Osteoblast (primary cell): ENCODE results near the gene LIPM. TPM values are rescaled to one million over a fixed set of nuclear protein-coding genes. Genes with fewer than 3 reads are reported as not detected.

ENCODE experiments used
- DNase-seq: peaks from one replicate; pipeline ENCODE4 v3.0.0; 2011; ENCODE audit warnings: low spot score, mixed read lengths; ENCODE audit not compliant: insufficient read length; ENCODE audit errors: missing footprints
- H2AFZ ChIP-seq: 2 replicates; pipeline ENCODE4 v1.6.0; 2011; ENCODE audit warnings: mild to moderate bottlenecking, low read length
- H3K27ac ChIP-seq: 2 replicates; pipeline ENCODE4 v1.5.1; 2011; ENCODE audit warnings: mild to moderate bottlenecking, low read depth, low read length, moderate library complexity
- H3K27me3 ChIP-seq: 2 replicates; pipeline ENCODE4 v1.6.0; 2012; ENCODE audit warnings: mild to moderate bottlenecking, control low read depth, inconsistent platforms, low read length, moderate library complexity; ENCODE audit not compliant: insufficient read depth
- H3K36me3 ChIP-seq: 2 replicates; pipeline ENCODE4 v1.5.1; 2011; ENCODE audit warnings: mild to moderate bottlenecking, low read length, control low read depth, moderate library complexity; ENCODE audit not compliant: insufficient read depth
- H3K4me1 ChIP-seq: 2 replicates; pipeline ENCODE4 v1.5.1; 2011; ENCODE audit warnings: mild to moderate bottlenecking, low read length, control low read depth, moderate library complexity; ENCODE audit not compliant: insufficient read depth
- H3K4me2 ChIP-seq: 2 replicates; pipeline ENCODE4 v1.6.0; 2011; ENCODE audit warnings: mild to moderate bottlenecking, low read length; ENCODE audit not compliant: insufficient read depth
- H3K4me3 ChIP-seq: fragments of 200-600 bp; sonication (generic); 3 replicates; pipeline ENCODE4 v1.5.1; 2012; ENCODE audit warnings: mild to moderate bottlenecking, low read length, inconsistent platforms; ENCODE audit not compliant: insufficient read depth
- H3K79me2 ChIP-seq: 2 replicates; pipeline ENCODE4 v1.6.0; 2012; ENCODE audit warnings: mild to moderate bottlenecking, low read length, control low read depth, inconsistent platforms; ENCODE audit not compliant: insufficient read depth
- H3K9me3 ChIP-seq: 2 replicates; pipeline ENCODE4 v1.5.1; 2011; ENCODE audit warnings: low read depth, low read length, control low read depth
- H4K20me1 ChIP-seq: 2 replicates; pipeline ENCODE4 v1.6.0; 2012; ENCODE audit warnings: mild to moderate bottlenecking, low read length, control low read depth; ENCODE audit not compliant: insufficient read depth
- total RNA-seq: library from RNA; depleted of rRNA; stranded (reverse); fragments of >200 nt; gene quantifications from 2 replicates; pipeline ENCODE4 v1.2.3, GENCODE V29; 2012
- TF ChIP-seq, protein P1 (sequence below): IDR thresholded peaks from 2 replicates; pipeline ENCODE4 v1.5.1; 2011; ENCODE audit warnings: mild to moderate bottlenecking, low read depth, low read length, moderate library complexity; ENCODE audit errors: extremely low read depth

The LIPM gene
- total RNA-seq, 1 donor = not detected

DNA sequence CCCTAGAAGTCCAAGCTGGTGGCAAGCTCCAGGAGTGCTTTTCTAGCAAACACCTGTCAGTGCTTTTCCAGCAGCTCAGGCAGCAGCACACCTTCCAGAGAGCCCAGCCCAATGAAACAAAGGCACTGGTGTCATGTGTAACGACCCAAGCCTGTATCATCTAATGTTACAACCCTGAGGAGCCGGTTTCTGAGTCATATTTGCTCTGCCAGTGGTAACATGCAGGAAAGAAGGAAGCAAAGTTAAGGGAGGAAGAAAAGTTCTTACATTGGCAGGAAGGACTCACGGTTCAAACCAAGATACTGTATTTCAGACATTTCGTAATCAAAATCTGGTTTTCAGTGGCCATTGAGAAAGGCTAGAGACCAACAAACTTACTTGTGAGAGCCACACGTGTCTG, 49.2 kb downstream of the LIPM start, which contains the start of gene ANKRD22:
ANKRD22 (minus strand) TSS at position 139 of the 400 bp plus-strand sequence. CDS start 237 bp downstream, outside the sequence.
- Histone ChIP-seq H3K4me3 (no peak within 1 kb of the TSS), H3K27ac (no peak within 1 kb of the TSS), H3K9me3 (no peaks in the 10 kb centered on the region), H3K36me3 (no peaks in the 10 kb centered on the region), H3K4me2 (peak within 1 kb of the TSS; percentile 1), H4K20me1 (no peaks in the 10 kb centered on the region), H2AFZ (peak within 1 kb of the TSS; percentile 58), H3K79me2 (no peaks in the 10 kb centered on the region), H3K27me3 (no peaks in the 10 kb centered on the region), H3K4me1 (peaks cover 19% of the 10 kb centered on the region)
- TF ChIP-seq, protein P1, sequence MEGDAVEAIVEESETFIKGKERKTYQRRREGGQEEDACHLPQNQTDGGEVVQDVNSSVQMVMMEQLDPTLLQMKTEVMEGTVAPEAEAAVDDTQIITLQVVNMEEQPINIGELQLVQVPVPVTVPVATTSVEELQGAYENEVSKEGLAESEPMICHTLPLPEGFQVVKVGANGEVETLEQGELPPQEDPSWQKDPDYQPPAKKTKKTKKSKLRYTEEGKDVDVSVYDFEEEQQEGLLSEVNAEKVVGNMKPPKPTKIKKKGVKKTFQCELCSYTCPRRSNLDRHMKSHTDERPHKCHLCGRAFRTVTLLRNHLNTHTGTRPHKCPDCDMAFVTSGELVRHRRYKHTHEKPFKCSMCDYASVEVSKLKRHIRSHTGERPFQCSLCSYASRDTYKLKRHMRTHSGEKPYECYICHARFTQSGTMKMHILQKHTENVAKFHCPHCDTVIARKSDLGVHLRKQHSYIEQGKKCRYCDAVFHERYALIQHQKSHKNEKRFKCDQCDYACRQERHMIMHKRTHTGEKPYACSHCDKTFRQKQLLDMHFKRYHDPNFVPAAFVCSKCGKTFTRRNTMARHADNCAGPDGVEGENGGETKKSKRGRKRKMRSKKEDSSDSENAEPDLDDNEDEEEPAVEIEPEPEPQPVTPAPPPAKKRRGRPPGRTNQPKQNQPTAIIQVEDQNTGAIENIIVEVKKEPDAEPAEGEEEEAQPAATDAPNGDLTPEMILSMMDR = no peak
- peak; percentile 82 for DNase-seq

DNA sequence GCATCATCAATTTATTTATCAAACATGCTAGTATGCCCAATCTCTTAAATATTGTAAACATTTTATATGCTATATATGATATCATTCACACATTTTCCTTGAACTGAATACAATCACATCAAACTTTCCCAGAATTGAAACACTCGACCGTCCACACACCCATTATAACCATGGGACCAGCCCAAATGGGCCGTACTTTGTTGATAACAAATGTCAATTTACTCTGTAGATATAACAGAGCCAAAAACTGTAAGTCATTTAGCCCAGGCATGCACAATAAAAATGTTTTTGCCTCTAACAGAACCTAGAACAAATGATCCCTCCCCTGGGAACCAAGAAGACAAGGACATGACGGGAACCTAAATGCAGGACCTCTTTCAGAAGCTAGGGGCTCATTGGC, 49.8 kb downstream of the LIPM start:
- Histone ChIP-seq H3K4me1 (peaks cover 19% of the 10 kb centered on the region), H3K4me3 (no peak overlapping the region), H3K79me2 (no peaks in the 10 kb centered on the region), H4K20me1 (no peaks in the 10 kb centered on the region), H3K27me3 (no peaks in the 10 kb centered on the region), H3K36me3 (no peaks in the 10 kb centered on the region), H2AFZ (no peak overlapping the region), H3K9me3 (no peaks in the 10 kb centered on the region), H3K27ac (no peak overlapping the region), H3K4me2 (no peak overlapping the region)
- no peak for DNase-seq
- TF ChIP-seq, protein P1 = no peak

DNA sequence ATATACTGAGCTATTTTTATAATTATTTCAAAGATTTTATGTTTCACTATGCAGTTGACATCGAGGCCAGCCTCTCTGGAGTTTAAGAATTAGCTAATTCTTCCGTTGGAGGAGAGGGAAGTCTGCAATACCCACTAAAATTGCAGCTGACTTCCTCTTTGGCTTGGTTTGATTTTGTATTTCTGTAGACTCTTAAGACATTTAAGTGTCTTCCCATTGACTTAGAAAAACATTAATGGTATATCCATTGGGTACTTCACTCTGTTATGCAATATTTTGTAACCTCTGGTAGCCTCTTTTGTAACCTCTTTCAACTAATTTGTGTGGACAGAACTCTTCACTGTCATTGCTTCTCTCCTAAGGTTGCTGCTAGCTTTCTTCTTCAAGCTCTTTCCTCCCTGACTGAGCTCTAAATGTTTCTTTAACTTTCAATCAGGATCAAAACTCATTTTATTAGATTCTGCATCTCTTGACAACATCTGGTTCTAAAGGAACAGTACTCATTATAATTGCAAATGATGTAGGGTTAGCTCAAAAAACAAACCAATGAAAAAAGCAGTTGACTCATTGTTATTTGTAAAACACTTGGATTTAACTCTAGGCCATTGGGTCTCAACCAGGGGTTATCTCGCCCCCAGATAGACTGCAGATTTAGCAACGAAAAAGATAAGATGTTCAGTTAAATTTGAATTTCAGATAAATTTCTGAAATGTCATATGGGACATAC, 50.8 kb downstream of the LIPM start:
- no peak for DNase-seq
- Histone ChIP-seq H3K4me2 (no peak overlapping the region), H3K79me2 (no peaks in the 10 kb centered on the region), H3K27me3 (no peaks in the 10 kb centered on the region), H3K4me1 (peaks cover 17% of the 10 kb centered on the region), H3K27ac (no peak overlapping the region), H2AFZ (no peak overlapping the region), H4K20me1 (no peaks in the 10 kb centered on the region), H3K36me3 (no peaks in the 10 kb centered on the region), H3K9me3 (no peaks in the 10 kb centered on the region), H3K4me3 (no peak overlapping the region)
- TF ChIP-seq, protein P1 = no peak

DNA sequence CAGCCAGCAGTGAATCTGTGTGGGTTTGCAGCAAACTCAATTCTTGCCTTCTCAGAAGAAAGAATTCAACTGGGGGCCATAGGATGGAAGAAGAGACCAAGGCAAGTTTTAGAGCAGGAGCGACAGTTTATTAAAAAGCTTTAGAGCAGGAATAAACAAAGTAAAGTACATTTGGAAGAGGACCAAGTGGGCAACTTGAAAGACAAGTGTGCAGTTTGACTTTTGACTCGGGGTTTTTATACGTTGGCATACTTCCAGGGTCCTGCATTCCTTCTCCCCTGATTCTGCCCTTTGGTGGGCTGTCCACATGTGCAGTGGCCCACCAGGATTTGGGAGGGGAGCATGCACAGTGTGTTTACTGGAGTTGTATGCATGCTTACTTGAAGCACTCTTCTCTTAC, 52.2 kb downstream of the LIPM start:
- Histone ChIP-seq H3K27me3 (no peaks in the 10 kb centered on the region), H3K27ac (no peak overlapping the region), H3K9me3 (no peaks in the 10 kb centered on the region), H3K4me2 (no peak overlapping the region), H3K79me2 (no peaks in the 10 kb centered on the region), H3K36me3 (no peaks in the 10 kb centered on the region), H3K4me3 (no peak overlapping the region), H4K20me1 (no peaks in the 10 kb centered on the region), H2AFZ (no peak overlapping the region), H3K4me1 (peaks cover 5% of the 10 kb centered on the region)
- TF ChIP-seq, protein P1 = no peak
- no peak for DNase-seq
